Measurements from ENCODE around the gene SLC35G2.
"Not testable (repeated sequence)": the region's sequence is repeated elsewhere in the genome, so short reads cannot be mapped to it uniquely, and the experiment has no call there.

DNA sequence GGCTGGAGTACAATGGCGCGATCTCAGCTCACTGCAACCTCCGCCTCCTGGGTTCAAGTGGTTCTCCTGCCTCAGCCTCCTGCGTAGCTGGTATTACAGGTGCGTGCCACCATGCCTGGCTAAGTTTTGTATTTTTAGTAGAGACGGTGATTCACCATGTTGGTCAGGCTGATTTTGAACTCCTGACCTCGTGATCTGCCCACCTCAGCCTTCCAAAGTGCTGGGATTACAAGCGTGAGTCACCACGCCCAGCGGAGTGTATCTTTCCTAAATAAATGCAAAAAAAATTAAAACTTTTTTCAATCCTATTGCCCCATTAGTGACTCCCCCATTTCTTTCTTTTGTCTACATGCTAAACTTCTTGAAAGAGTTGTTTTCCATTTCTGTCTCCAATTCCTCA lies 17.8 kb upstream of the SLC35G2 start:
- not testable (repeated sequence) for TF ChIP-seq CTCF (conservative IDR thresholded peaks at IDR 0.05); ZFX (IDR thresholded peaks at IDR 0.05)

Data from C4-2B (cell line).